ENCODE results near the gene SLC35D1.
A peak's percentile ranks its signal among the peaks of the same experiment; 100 is the strongest.

SLC35D1 gene

GRCh38 chr1:67044631-67045270, 9.2 kb downstream of the SLC35D1 start:
- no peak for DNase-seq (ENCODE audit: low read depth)

- no peak for DNase-seq (ENCODE audit: low read depth)
Observed at GRCh38 chr1:67043366-67043765, 10.6 kb downstream of the SLC35D1 start.

- DNase-seq (ENCODE audit: low read depth), result peak; percentile 42
Observed at GRCh38 chr1:67041841-67042503, 12.0 kb downstream of the SLC35D1 start.

- no peak for DNase-seq (ENCODE audit: low read depth)
Observed at GRCh38 chr1:67040405-67040804, 13.5 kb downstream of the SLC35D1 start.

- DNase-seq (ENCODE audit: low read depth), result no peak
Observed at GRCh38 chr1:67031859-67032247, 22.1 kb downstream of the SLC35D1 start.

- DNase-seq (ENCODE audit: low read depth), result no peak
Observed at GRCh38 chr1:67031121-67031858, 22.7 kb downstream of the SLC35D1 start.

GRCh38 chr1:67029472-67029871, 24.5 kb downstream of the SLC35D1 start:
- DNase-seq (ENCODE audit: low read depth), result no peak

GRCh38 chr1:67020765-67021164, 33.2 kb downstream of the SLC35D1 start:
- no peak for DNase-seq (ENCODE audit: low read depth)

GRCh38 chr1:67020304-67020703, 33.6 kb downstream of the SLC35D1 start:
- DNase-seq (ENCODE audit: low read depth), result no peak

- peak; percentile 47 for DNase-seq (ENCODE audit: low read depth)
Observed at GRCh38 chr1:67019600-67020136, 34.3 kb downstream of the SLC35D1 start.

- DNase-seq (ENCODE audit: low read depth), result no peak
Observed at GRCh38 chr1:67019121-67019520, 34.8 kb downstream of the SLC35D1 start.

- no peak for DNase-seq (ENCODE audit: low read depth)
Observed at GRCh38 chr1:67018574-67018973, 35.4 kb downstream of the SLC35D1 start.

- peak; percentile 15 for DNase-seq (ENCODE audit: low read depth)
Observed at GRCh38 chr1:67013573-67013972, 40.4 kb downstream of the SLC35D1 start.

- no peak for DNase-seq (ENCODE audit: low read depth)
Observed at GRCh38 chr1:67009792-67010191, 44.2 kb downstream of the SLC35D1 start.

- no peak for DNase-seq (ENCODE audit: low read depth)
Observed at GRCh38 chr1:67005068-67005467, 48.9 kb downstream of the SLC35D1 start.

GRCh38 chr1:67004176-67004575, 49.8 kb downstream of the SLC35D1 start:
- no peak for DNase-seq (ENCODE audit: low read depth)

GRCh38 chr1:67001682-67002425, 52.1 kb downstream of the SLC35D1 start:
- DNase-seq (ENCODE audit: low read depth), result no peak

GRCh38 chr1:66999640-67000400, 54.1 kb downstream of the SLC35D1 start:
- no peak for DNase-seq (ENCODE audit: low read depth)

- no peak for DNase-seq (ENCODE audit: low read depth)
Observed at GRCh38 chr1:66998972-66999371, 55.0 kb downstream of the SLC35D1 start.

GRCh38 chr1:66996018-66996682, 57.8 kb downstream of the SLC35D1 start:
- peak; percentile 41 for DNase-seq (ENCODE audit: low read depth)

- no peak for DNase-seq (ENCODE audit: low read depth)
Observed at GRCh38 chr1:66993076-66993475, 60.9 kb downstream of the SLC35D1 start.

All from GM04504 (cell line).